ENCODE measurements around the gene KISS1R.
A peak's percentile ranks its signal among the peaks of the same experiment; 100 is the strongest.

KISS1R gene

DNA sequence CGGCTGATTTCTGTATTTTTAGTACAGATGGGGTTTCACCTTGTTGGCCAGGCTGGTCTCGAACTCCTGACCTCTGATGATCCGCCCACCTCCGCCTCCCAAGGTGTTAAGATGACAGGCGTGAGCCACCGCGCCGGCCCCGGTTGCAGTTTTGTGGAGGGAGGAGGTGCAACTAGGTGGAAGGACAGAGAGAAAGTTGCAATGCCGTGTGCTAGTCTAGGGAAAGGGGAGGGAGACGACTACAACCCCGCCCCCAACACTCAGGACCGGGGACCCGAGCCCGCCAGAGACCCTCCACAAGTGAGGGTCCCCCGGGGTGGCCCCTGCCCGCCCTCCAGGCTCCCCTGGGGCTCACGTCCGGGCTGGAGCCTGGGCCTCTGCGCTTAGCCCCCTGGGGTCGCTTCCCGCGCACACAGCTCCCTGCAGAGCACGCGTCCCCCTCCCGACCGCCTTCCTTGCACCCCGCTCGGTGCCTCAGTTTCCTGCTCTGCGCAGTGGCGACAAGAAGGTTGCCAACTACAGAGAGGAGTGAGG, 7.5 kb downstream of the KISS1R start:
- no peak for DNase-seq

DNA sequence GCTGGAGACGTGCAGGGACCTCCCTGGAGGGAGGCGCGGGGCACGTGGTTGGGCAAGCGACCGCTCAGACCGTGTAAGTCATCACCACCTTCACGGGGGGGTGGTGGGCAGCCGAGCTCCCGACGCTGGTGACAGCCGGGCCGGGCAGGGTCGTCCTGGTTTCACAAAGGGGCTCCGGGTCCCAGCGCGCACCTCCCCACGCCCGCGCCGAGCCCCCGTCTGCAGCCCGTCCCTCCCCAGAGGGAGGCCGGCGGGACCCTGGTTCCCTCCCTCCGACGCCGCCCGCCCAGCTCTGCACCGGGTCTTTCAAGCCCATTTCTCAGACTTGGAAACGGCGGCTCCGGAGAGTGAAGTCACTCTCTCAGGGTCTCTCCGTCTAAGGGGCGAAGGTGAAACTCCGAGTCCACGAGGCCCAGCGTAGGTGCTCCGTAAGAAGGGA, 8.0 kb downstream of the KISS1R start:
- DNase-seq, result peak; percentile 79

DNA sequence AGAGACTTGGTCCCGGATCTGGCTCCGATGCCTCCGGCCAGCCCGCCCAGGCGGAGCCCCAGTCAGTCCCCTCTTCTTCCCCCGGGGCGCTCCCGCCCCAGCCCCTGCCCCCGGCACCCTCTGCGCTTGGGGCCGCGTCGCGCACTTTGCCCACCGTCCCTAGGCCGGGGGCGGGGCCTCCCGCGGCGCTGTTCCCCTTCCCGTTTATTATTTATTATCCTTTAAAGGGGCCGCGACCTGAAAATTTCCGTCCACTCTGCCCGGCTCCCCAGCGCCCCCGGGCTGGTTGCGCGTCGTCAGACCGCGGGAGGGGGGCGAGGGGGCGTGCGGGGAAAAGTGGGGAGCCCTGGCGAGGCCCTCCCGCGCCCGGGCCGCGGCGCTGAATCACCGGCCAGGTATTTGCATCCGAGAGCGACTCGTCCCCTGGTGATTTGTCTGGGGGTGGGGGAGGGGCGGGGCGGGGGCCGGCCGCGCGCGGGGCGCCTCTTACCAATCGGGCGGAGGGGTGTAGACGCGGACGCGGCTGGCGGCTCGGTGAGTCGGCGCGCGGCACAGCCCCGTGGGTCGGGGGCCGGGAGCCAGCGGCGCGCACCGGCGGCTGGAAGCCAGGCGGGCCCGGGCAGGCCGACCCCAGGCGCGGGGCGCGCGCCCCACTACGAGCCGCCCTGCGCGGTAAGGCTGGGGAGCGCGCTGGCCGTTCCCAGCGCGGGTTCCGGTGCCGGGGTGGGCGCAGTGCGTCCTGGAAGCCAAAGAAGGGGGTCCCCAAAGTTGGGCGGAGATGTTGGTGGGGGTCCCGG, 8.6 kb downstream of the KISS1R start, which contains the start of gene ARID3A:
Gene ARID3A, plus strand, starts transcription at position 510 of the 797 bp plus-strand sequence. CDS start 3,494 bp downstream, outside the sequence.
- peak; percentile 81 for DNase-seq

DNA sequence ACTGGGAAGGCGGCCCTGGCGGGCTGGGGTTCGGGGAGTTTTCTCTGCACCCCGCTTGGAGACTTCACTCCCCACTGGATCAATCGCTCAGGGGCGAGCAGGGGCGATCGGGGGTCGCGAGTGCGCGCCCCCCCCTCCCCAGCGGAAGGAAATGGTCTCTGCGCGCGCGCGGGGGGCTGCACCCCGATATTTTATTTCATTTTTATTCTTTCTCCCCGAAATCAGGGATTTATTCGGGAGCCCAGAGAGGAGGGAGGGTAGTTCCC, 9.1 kb downstream of the KISS1R start:
- peak; percentile 71 for DNase-seq

DNA sequence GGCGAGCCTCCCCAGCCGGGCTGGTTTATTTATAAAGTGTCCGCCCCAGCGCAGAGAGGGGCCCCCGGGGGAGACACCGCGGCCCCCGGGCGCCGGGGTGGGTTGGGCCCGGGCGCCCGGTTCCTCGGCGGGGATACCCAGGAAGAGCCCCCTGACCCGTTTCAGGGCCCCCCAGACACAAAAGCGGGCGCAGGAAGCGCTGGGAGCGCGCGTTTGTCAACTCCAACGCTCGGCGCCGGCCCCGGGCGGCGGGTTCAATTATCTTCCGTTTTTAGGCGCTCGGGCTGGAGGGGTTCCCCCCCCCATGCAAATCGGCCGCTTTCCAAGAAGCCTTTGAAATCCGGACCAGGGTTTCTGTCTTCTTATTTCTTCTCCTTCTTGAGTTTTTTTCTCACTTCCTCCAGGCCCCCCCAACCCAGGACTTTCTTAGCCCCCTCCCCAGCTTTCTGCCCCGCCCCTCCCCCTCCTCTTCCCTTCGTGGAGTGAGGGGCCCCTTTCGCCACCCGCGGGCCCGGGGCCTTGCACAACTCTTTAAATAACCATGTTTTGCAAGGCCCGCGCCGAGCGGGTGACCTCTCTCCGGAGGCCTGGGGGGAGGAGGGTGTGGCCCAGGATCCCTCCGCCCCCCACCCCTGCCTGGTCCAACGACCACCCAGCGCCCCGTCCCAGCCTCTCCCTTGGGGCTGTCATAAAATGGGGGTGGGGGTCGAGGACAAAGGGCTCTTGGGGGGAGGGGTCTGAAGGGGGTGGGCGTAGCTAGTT, 9.6 kb downstream of the KISS1R start:
- DNase-seq, result peak; percentile 69

DNA sequence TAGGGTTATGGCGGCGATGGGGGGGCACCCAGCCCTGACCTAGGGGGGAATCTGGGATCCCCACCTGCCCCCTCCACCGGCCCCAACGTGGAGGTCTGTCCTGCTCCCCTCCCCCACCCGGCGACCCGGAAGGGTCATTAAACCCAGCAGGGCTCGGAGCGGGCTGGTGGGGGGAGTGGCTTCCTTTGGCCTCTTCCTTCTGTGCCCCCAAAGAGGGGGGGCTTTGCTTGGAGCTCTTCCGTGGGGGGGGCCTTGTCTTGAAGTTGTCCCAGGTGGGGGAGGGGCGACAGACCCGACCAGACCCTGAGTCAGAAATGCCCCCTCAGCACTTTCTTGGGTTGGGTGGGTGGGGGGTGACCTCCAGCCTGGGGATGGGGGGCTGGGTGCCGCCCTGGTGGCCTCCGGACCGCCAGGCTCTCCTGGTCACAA, 10.2 kb downstream of the KISS1R start:
- no peak for DNase-seq

DNA sequence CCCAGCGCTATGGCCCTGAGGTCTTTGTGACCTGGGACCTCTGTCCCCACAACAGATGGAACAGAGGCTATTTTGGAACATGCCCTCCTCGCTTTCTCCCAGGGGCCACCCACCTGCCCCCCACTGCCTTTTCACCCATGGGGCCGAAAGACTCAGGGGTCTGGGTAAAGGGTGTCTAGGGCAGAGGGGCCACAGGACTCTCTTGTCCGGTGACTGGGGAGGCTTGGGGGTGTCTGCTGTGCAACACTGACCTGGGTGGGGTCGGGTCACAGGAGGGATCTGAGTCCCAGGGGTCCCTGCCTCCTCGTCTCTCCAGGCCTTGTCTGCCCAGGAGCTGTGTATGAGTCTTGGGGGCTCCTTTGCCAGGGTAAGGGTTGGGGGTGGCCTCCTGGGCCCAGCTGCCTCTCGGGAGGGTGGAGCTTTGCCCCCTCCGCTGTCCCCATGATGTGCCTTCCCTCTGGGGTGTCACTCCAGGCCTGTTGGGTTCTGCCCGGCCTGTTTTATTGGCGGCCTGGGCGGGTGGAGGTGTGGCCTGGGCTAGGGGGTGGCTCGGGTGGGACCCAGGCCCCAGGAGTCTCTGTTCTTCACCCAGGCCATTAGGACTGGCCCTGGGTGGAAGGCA, 10.8 kb downstream of the KISS1R start:
- DNase-seq, result no peak

DNA sequence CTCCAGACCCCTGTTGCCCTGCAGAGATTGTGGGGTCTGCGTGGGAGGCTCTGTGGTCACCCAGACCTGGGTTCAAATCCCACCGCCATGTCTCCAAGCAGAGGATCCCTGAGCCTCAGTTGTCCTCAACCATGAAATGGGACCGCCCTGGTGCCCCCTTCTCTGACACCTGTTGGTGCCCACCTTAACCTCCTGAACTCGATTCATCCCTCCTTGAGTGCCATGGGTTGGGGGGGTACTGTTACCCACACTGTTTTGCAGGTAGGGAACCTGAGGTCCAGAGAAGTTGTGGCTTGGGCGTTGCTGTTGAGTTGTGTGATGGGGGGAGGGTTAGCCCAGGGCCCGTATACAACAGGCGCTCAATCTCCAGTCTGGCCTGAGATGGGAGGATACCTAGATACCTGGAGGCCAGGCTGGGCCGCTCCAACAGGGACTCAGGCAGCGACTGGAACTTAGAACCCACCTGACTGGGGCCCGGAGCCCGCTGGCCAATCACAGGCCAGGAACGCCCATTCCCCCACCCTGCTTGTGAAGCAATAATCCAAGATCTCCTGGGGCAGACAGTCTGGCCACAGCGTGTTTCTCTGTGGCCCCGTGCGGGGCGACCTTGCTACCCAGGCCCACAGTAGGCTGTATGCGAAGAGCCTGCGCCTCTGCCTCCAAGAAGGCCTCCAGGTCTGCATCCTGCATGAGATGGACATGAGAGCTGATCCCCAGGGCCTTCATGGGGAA, 11.5 kb downstream of the KISS1R start:
- DNase-seq, result no peak

DNA sequence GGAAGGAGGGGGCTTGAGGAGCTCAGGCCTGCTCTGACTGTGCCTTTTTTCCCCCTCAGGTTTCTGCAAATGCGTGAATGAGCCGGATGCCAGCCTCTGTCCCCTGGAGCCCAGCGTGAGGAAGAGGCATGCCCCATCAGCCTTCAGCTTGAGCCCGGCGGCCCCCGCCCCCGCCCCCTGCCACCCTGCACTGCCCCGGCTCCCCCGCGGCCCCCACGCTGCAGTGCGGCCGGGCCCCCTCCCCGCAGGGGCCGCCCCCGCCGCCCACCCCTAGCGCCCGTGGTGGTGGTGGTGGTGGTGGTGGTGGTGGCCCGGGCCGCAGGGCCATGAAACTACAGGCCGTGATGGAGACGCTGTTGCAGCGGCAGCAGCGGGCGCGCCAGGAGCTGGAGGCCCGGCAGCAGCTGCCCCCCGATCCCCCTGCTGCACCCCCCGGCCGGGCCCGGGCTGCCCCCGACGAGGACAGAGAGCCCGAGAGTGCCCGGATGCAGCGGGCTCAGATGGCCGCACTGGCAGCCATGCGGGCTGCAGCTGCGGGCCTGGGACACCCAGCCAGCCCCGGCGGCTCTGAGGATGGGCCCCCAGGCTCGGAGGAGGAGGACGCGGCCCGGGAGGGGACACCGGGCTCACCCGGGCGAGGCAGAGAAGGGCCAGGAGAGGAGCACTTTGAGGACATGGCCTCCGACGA, 12.2 kb downstream of the KISS1R start:
- DNase-seq, result no peak

DNA sequence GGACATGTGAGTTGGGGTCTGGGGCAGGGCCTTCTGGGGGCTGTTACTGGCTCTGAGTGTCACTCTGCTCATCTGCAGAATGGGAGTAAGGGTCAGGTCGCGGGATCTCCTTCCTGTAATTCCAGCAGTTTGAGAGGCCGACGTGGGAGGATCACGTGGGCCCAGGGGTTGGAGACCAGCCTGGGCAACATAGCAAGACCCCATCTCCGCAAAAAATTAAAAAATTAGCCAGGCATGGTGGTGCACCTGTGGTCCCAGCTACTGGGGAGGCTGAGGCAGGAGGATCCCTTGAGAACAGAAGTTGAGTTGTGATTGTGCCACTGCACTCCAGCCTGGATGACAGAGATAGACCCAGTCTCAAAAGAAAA, 12.7 kb downstream of the KISS1R start:
- DNase-seq, result no peak

DNA sequence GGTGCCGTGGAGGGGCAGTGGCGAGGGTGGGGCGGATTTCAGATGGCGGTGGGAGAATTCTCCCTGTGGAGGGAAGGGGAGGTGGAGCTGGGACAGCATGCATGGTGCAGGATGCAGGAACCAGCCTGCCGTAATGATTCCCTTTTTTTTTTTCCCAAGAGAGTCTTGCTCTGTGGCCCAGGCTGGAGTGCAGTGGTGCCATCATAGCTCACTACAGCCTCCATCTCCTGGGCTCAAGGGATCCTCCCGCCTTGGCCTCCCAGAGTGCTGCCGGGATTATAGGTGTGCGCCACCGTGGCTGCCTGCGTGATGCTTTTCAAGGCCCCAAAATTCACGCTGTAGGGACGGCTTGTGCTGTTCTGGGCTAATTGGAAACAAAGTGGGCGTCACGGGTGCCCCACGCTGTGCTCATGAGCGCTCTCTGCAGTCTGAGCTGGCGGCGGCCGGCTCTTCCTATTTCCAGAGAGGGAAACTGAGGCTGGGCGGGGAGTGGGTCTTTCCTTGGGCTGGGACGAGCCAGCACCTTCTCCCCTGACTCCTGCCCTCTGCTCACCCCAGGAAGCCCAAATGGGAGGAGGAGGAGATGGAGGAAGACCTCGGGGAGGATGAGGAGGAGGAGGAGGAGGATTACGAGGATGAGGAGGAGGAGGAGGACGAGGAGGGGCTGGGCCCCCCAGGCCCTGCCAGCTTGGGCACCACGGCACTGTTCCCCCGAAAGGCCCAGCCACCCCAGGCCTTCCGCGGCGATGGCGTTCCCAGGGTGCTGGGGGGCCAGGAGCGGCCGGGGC, 14.9 kb downstream of the KISS1R start:
- no peak for DNase-seq

DNA sequence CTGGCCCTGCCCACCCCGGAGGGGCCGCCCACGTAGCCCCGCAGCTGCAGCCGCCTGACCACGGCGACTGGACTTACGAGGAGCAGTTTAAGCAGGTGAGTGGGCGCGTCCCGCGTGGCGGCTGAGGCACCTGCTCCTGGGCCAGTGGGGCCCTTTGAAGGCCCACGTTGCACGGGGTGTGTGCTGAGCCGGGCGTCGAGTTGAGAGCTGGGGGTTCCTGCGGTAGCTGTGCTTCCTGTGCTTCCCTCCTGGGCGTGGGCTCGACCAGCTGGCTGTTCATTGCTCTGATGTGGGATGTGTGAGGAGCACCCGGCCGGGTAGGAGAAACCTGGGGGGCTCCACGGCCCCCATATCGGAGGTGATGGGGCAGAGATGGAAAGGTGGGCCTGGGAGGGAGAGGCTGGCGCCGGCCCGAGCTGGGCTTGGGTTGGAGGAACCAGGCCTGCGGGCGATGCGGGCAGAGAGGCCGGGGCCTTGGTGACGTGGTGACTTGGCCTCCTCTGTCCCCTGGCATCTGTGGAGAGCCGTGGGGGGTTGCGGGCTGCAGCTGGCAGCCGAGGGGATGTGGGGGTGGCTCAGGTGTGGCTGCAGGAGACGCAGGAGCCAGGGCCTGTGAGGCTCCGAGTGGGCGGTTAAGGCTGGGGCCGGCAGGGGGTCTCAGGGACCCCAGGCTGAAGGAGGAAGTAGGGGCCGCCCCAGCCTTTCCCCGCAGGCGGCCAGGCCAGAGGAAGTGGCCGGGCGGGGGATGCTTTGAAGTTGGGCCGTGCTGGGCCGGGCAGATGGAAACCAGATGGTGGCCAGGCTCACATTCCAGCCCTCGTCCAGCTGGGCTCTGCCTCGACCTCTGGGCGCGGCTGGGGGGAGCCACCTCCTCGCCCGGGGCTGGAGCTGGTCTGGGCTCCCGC, 15.8 kb downstream of the KISS1R start:
- DNase-seq, result peak; percentile 77

DNA sequence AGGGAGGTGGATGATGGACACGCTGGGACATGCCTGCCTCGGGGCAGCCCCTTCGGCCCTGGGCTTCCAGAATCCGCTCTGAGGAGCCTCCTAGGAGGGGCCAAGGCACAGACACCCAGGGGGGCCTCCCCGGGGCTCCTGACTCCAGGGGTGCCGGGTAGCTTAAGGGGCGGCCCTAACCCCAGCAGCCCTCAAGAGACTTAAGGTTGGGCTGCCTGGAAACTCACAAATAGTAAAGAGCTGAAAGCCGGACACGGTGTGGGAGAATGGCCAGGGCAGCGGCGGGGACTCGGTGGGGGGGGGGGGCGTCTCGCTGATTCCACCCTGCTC, 16.4 kb downstream of the KISS1R start:
- no peak for DNase-seq

DNA sequence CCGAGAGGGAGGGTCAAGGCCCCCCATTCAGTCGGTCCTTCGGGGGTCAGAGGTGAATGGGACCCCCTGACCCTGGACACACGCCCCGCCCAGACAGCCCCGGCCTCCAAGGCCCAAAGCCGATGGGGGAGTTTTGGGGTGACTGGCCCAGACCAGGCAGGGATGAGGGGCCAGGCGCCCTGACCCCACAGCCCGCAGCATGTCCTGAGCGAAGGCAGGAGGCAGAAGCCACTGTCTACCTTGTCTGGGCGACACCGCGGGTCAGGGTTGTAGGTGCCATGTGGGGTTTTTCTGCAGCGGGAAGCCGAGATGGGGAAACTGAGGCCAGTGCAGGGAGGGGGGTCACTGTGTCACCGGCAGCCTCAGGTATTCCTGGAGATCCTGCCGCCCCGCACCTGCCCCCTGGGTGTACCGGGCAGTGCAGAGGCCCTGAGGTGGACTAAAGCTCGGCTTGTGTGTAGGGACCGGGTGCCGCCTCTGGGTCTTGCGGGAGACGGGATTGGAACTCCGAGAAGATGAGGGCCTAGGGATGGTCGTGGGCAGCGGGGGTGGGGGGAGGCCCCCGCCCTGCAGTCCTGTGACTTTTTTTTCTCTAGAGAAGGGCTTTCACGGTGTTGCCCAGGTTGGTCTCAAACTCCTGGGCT, 17.2 kb downstream of the KISS1R start:
- no peak for DNase-seq

DNA sequence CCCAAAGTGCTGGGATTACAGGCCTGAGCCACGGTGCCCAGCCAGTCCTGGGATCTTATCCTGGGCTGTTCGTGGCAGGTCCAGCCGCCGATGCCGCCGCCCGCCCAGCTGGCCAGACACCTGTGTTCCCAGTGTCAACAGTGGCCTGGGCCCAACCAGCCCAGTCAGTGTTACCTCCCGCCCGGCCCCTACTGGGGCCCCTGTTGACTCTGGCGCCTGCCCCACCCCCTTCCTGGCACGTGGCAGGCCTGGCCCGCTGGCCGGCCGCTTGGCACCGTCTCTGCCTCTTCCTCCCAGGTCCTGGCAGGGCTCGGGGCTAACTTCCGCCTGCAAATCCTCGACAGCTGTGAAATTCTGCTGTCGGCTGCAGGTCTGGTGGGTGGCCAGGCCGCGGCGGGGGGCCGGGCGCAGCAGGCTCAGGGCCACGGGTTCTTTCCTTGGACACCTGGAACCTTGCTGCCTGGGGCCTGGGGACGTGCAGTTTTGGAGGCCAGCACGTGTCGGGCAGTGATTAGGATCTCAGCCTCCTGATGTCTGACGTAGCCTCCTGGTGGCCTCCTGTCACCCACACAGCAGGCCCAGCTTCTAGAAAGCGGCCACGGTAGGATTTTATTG, 17.8 kb downstream of the KISS1R start:
- DNase-seq, result peak; percentile 57

DNA sequence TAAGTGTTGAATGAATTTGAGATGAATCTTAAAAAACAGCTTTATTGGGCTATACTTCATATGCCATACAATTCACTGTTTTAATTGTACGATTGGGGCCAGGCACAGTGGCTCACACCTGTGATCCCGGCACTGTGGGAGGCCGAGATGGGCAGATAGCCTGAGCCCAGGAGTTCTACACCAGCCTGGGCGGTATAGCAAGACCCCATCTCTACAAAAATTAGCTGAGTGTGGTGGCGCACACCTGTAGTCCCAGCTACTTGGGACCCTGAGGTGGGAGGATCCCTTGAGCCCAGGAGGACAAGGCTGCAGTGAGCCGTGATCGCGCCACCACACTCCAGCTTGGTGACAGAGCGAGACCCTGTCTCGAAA, 19.0 kb downstream of the KISS1R start:
- no peak for DNase-seq

DNA sequence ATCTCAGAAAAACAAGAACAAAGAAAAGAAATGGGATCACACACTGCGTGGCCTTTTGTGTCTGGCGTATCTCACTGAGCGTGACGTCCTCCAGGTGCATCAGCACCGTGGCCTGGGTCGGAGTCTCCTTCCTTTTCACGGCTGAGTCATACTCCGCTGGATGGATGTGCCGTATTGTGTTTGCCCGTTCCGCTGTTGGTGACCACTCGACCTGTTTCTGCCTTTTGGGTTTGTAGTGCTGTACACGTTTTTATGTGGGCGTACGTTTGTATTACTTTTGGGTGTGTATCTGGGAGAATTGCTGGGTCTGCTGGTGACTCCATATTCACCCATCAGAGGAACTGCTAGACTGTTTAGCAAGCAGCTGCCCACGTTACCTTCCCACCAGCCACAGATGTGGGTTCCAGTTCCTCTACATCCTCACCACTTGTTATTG, 20.1 kb downstream of the KISS1R start:
- DNase-seq, result no peak

DNA sequence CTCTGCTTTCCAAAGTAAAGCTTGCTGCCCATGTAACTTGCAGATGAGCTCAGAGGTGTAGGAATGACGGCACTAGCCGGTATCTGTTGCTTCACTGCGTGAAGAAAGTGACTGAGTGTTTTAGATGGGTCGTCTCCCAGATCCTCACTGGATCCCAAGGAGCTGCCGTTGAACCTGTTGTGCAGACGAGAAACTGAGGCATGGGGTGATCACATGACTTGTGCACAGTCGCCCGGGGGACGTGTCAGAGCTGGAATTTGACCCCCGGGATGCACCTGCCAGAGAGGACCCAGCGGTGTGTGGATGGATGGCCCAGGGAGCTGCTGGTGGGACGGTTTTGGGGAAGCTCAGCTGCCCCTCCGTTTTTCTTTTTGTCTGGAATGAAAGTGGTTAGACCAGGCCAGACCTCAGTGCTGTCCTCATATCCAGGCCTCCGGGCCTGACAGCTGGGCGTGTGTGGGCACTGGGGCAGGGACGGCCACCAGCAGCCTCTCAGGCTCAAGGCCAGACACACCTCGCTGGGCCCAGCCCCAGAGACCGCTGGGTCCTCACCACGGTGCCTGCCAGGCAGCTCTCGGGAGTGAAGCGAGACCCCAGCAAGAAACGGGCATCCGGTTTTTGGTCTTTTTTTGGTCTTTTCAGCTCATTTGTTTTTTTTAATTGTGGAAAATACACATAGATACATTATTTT, 21.2 kb downstream of the KISS1R start:
- DNase-seq, result no peak

All from right kidney (tissue), 1 donor.